WI38 (cell line): Measurements from ENCODE around the gene CEP112.
"Not testable (repeated sequence)": the region's sequence is repeated elsewhere in the genome, so short reads cannot be mapped to it uniquely, and the experiment has no call there.

Experiments used
- H3K4me3 ChIP-seq: 2 replicates; pipeline ENCODE4 v1.5.1; 2011; ENCODE audit warnings: low read depth, mild to moderate bottlenecking, control low read depth, low read length
- CTCF ChIP-seq: IDR thresholded peaks from 2 replicates; pipeline ENCODE4 v1.5.1; 2012; ENCODE audit warnings: low read depth, mild to moderate bottlenecking, control low read depth, low read length

The CEP112 gene

GRCh38 chr17:65841089-65841488 is 350.8 kb downstream of the CEP112 start:
- H3K4me3 ChIP-seq, result no peak overlapping the region
- no peak for TF ChIP-seq CTCF

GRCh38 chr17:65837232-65837631 is 354.7 kb downstream of the CEP112 start:
- not testable (repeated sequence) for H3K4me3 ChIP-seq

- TF ChIP-seq CTCF, result no peak
- no peak overlapping the region for H3K4me3 ChIP-seq
Measured at GRCh38 chr17:65833214-65833613, 358.7 kb downstream of the CEP112 start.

- H3K4me3 ChIP-seq, result no peak overlapping the region
- TF ChIP-seq CTCF, result no peak
Measured at GRCh38 chr17:65830356-65830755, 361.6 kb downstream of the CEP112 start.

- H3K4me3 ChIP-seq, result not testable (repeated sequence)
Measured at GRCh38 chr17:65826577-65826976, 365.4 kb downstream of the CEP112 start.

- H3K4me3 ChIP-seq, result no peak overlapping the region
- no peak for TF ChIP-seq CTCF
Measured at GRCh38 chr17:65824901-65825300, 367.0 kb downstream of the CEP112 start.

GRCh38 chr17:65823713-65824112 is 368.2 kb downstream of the CEP112 start:
- TF ChIP-seq CTCF, result no peak
- H3K4me3 ChIP-seq, result no peak overlapping the region

- H3K4me3 ChIP-seq, result no peak overlapping the region
- no peak for TF ChIP-seq CTCF
Measured at GRCh38 chr17:65820811-65821210, 371.1 kb downstream of the CEP112 start.

GRCh38 chr17:65820306-65820705 is 371.6 kb downstream of the CEP112 start:
- no peak overlapping the region for H3K4me3 ChIP-seq
- TF ChIP-seq CTCF, result no peak
